DMS153 (cell line): ENCODE data around the gene C4BPA.

Experiments used
- DNase-seq: peaks from one replicate; lab custom pipeline; 2025; lab: John Stamatoyannopoulos, UW

C4BPA gene

GRCh38 chr1:207191061-207191460, 87.0 kb downstream of the C4BPA start:
- DNase-seq, result no peak

GRCh38 chr1:207191776-207192175, 87.7 kb downstream of the C4BPA start:
- no peak for DNase-seq

- no peak for DNase-seq
Measured at GRCh38 chr1:207194197-207194596, 90.2 kb downstream of the C4BPA start.
